Islet precursor cell (in vitro differentiated cells): Measurements from ENCODE around the gene DERL3.

Experiments
- DNase-seq: peaks from one replicate; pipeline ENCODE4 v3.0.0-alpha.2; 2018

The DERL3 gene

DNA sequence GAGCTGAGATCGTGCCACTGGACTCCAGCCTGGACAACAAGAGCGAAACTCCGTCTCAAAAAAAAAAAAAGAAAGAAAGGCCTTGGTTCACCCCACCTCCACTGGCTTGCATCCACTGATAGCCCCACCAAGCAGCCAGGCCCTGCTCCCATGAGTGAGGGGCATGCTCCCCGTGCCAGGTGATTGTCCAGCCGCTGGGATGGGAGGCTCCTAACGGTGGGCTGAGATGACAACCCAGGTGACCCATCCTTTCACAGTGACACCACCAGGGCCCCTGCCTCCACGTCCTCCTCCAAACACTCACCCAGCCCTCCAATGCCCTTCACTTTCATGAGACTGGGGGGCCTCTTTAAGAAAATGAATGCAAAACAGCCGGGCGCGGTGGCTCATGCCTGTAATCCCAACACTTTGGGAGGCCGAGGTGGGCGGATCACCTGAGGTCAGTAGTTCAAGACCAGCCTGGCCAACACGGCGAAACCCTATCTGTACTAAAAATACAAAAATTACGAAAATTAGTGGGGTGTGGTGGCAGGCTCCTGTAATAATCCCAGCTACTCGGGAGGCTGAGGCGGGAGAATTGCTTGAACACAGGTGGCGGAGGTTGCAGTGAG, 8.6 kb upstream of the DERL3 start:
- no peak for DNase-seq

GRCh38 chr22:23846081-23846469, 7.3 kb upstream of the DERL3 start:
- DNase-seq = no peak

DNA sequence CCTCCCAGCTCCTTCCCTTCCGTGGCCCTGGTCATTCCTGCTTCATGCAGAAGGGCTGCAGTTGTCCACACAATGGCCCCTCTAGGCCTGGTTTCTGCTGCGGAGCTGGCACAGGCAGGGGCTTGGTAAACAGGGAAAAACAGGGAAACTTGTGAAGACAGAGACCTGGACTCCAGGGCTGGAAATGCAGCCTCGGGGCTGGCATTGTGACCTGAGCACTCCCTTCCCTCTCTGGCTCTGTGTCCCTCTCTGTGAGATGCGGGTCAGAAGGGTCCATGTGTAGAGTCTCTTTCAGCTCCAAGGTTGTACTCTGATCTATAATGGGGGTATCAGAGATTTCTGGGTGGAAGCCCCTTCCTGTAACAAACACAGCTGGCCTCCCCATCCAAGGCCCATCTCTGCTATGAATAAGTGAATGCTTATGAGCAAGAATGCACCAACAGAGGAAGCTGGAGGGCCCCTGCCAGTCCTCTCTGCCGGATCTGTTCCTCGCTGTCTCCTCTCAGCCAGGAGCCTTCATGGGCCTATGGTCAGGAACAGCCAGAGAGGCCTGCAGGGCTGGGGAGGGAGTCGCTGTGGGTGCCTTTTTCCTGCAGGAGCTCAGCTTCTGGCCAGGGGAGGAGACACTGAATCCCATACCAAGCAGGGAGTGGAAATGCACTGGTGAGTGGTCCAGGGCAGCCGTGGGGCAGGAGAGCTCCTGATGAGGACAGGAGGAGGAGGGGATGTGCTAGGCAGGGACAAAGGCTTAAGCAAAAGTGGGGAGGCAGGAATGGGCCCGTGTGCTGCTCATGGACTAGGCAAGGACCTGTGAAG, 6.7 kb upstream of the DERL3 start:
- DNase-seq = peak; percentile 56

GRCh38 chr22:23844739-23845202, 6.0 kb upstream of the DERL3 start:
- DNase-seq = no peak

DNA sequence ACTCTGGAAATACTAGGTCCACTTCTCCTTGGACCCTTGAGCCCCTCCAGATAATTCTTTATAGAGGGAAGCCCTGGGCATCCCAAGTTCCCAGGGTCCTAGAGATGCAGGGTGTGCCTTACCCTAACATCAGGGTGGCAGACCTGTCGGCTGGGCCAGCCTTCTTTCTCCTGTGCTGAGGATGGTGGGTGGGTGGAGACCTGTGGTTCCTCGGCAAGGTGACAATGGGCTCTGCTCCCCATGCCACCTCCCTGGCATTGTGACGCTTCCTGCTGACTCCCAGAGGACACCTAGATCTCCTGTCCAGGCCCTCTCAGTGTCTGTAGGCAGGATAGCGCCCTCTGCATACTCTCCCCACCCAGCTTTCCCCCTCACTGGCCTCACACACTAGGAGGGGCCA, 3.8 kb upstream of the DERL3 start:
- DNase-seq = no peak

DNA sequence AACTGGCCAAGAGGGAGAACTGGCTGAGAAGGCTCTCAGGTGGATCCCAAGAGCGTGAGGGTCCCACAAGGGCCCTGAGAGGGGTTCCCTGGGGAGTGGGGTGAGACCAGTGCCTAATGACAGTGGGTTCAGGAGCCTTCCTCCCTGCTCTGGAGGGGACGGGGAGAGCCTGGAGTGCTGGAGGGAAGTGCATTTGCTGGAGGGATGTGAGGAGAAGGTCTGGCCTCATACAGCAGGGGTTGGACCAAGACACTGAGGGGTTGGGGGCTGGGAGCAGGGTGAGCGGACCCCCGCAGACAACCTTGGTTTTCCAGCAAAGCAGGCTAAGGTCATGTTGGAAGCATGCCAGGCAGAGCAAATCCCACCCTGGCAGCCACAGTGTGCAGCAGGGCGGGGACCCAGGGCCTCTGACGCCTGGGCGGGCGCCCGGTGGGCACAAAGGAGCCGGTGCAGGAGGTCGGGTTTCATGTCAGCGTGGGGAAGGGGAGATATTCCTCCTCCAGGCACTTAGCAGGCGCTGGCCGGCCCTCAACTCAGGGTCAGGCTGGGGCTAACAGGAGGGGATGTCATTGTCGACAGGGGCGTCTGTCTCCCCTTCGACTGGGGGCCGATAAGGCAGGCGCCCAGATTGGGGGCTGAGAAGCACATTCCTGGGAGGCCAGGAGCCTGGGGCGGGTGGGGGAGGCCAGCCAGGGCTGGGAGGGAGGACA, 3.1 kb upstream of the DERL3 start:
- DNase-seq = peak; percentile 55

DNA sequence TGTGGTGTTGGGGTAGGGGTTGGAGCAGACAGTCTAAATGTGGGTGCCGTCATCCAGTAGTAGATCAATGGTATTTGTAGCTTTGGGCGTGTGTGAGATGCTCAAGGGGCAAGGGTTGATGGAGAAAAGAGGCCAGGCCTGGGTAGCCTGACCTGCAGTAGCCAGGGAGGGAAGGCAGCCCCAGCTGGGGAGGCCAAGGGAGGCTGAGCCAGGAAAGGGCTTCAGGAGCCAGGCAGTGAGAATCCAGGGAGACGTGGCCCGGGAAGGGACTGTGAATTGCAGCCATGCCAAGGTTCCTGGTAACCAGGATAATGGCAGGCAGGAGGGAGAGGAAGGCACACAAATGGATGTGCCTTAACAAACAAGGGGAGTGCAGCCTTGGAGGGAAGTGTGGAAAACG, 2.5 kb upstream of the DERL3 start:
- DNase-seq = no peak

DNA sequence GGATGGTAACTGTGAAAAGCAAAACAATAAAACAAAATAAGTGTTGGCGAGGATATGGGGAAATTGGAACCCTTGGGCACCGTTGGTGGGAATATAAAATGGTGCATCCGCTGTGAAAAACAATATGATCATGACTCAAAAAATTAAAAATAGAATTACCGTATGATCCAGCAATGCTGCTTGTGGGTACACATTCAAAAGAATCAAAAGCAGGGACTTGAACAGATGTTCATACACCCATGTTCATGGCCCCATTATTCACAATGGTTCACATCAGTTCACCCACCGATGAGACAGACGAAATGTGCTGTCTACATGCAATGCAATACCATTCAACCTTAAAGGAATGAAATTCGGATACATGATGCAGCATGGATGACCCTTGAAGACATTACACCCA, 1.2 kb upstream of the DERL3 start:
- DNase-seq = no peak

- peak; percentile 50 for DNase-seq
Measured at GRCh38 chr22:23837911-23838680, 710 bp downstream of the DERL3 start.

DNA sequence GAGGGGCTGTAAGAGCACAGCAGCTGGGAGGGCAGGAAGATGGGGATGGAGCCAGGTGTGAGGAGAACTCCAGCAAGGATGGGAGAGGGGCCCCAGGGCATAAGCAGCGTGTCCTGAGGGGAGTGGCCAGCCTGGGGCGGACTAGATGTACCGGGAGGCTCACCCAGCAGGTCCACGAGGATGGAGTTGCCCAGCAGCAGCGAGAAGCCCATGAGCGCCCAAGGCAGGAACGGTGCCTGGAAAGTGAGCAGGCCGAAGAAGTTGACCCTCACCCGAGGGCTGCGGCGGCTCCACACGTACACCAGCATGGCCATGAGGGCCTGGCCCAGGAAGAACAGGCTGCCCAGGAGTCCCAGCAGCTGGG, 1.3 kb downstream of the DERL3 start:
- DNase-seq = peak; percentile 50

DNA sequence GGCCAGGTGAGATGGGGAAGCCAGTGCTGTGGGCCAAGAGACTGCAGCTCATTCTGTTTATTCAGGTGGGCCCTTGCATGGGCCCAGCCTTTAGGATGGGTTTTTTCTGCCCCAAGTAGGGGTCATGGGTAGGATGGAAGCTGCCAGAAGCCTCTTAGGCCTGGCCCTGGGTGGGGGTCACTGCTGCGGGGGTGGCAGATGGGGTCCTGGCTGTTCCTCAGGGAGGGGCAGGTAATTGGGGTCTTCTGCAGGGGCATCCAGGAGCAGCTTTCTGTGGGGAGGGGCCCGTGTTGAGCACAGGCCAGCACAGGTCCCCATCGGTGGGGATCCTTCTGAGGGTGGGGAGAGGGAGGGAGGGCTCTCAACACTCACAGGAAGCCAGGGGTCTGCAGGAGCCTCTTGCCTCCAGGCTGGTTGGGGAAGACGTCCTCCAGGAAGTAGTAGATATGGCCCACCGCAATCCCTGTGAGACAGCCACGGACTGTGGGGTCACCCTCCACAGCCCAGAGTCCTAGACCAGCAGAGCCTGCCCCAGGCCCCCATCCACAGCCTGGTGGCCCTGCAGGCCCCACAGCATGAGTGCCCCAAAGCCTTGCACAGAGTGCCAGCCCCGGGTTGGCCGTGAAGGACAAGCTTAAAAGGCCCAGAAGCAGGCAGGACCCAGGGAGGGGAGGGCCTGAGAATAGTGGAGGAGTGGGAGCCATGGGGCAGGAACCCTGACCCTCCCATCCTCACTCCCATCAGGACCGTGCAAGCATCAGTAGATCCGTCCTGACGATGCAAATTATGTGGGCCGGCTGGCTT, 1.9 kb downstream of the DERL3 start:
- DNase-seq = peak; percentile 51

GRCh38 chr22:23836281-23836680, 2.5 kb downstream of the DERL3 start:
- DNase-seq = no peak

DNA sequence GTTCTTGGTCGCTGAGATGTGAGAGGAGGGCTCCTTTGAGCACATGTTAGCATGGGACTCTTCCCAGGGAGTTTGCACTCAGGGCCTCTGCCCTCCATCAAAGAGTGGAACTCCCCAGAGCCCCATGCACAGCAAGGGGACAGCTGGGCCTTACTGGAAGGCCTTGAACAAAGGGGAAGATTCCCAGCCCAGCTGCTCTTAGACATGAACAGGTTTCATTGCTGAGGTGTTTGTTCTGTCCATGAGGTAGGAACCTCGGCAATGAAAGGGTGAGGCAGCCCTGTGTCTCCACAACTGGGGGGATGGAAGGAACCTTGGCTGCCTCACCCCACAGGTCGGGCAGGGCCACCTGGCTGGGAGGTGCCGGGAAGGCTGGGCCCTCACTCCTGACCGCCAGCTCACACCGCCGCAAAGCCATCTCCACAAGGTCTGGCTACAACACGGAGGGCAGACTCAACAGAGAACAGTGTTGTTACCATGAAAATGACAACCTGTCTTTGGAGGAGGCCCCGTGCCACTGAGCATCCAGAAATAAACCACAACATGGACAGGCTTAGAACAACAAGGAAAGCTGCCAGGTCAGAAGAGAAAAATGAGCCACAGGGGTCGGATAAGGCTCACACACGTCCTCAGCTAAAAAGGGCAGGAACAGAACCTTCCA, 3.2 kb downstream of the DERL3 start:
- DNase-seq = no peak

GRCh38 chr22:23834793-23835483, 3.9 kb downstream of the DERL3 start:
- no peak for DNase-seq

DNA sequence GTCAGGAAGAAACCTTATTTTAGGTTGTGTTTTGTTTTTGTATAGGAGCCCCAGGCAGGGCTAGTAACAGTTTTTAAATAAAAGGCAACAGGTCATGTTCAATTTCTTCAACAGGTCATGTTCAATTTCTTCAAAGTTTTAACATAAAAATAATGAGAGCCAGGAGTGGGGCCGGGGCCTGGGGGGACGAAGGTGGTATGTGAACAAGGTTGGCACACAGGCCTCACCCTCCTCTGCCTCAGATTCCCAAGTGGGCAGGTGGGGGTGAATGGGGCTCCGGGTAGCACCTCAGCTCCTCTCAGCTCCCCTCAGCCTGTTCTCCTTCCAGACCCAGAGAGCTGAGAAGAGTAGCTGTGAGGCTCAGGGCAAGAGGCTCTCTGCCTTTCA, 4.4 kb downstream of the DERL3 start:
- DNase-seq = no peak

DNA sequence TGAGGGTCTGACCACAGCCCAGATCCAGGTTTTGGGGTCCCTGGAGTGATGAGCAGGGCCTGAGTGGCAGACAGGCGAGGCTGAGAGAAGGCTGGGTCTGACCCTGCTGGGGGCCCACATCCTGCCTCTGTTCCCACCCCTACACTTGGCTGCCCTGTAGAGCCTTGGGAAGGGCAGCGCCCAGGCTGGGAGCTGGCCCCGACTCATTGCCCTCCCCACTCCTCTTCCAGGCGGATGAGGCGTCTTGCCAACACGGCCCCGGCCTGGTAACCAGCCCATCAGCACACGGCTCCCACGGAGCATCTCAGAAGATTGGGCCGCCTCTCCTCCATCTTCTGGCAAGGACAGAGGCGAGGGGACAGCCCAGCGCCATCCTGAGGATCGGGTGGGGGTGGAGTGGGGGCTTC, 4.9 kb downstream of the DERL3 start:
- DNase-seq = no peak

- no peak for DNase-seq
Measured at GRCh38 chr22:23833017-23833751, 5.6 kb downstream of the DERL3 start.

GRCh38 chr22:23832226-23833016, 6.4 kb downstream of the DERL3 start:
- DNase-seq = peak; percentile 55

DNA sequence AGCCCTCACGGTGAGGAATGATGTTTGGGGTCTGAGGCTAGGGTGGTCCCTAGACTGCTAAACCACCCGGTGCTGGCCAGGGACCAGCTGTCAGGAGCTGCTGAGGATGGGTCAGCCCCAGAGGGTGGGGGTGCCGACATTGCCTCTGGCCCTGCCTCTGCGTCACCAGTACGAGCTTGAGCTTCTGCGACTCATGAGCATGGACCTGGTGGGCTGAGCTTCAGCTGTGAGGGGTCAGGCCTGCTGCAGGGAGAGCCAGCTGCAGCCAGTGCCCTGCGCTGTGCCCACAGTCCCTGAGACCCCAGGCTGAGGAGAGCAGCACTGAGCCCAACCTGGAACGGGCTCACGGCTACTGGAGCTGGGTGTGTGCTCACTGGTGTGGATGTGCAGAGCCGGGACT, 7.0 kb downstream of the DERL3 start:
- DNase-seq = no peak

GRCh38 chr22:23831261-23831660, 7.5 kb downstream of the DERL3 start:
- no peak for DNase-seq
